K562 (cell line): Measurements from ENCODE around the gene E2F1. TPM values are rescaled to one million over a fixed set of nuclear protein-coding genes. Genes with fewer than 3 reads are reported as not detected.

Source experiments
- CC2D1A ChIP-seq: fragments of 450-650 bp; IDR thresholded peaks from 2 replicates; pipeline ENCODE4 v1.6.1; 2017; ENCODE audit warnings: mild to moderate bottlenecking
- CREB1 ChIP-seq, 2 experiments: sonication (generic) in 1 of 2; formaldehyde crosslinking in 1 of 2; IDR thresholded peaks; 2 replicates each; pipeline versions ENCODE4 v1.6.1 to v1.8.0; 2012 to 2022; ENCODE audit warnings: inconsistent platforms in 1 of 2, mild to moderate bottlenecking in 1 of 2, missing genetic modification reagents in 1 of 2, moderate library complexity in 1 of 2
- ELF2 ChIP-seq: fragments of 250-450 bp; sonication (Bioruptor Pico); IDR thresholded peaks from 2 replicates; pipeline ENCODE4 v1.5.0; 2021; ENCODE audit warnings: mild to moderate bottlenecking
- KDM2B ChIP-seq: fragments of 250-450 bp; sonication (Bioruptor Pico); IDR thresholded peaks from 2 replicates; pipeline ENCODE4 v1.8.0; 2021; ENCODE audit warnings: mild to moderate bottlenecking, moderate library complexity
- MAZ ChIP-seq, 2 experiments: fragments of 450-650 bp in 1 of 2; sonication (generic) in 1 of 2; formaldehyde crosslinking; IDR thresholded peaks in 1 of 2; conservative IDR thresholded peaks in 1 of 2; 2 replicates each; pipeline versions ENCODE4 v1.4.0 to v1.5.0; 2020; ENCODE audit warnings: mild to moderate bottlenecking in 1 of 2, missing genetic modification reagents in 1 of 2
- MED1 ChIP-seq: sonication (generic); formaldehyde crosslinking; IDR thresholded peaks from 2 replicates; pipeline ENCODE4 v1.8.1; 2023; ENCODE audit warnings: missing genetic modification reagents, borderline replicate concordance
- NFRKB ChIP-seq: fragments of 450-650 bp; IDR thresholded peaks from 2 replicates; pipeline ENCODE4 v1.6.1; 2016; ENCODE audit warnings: low read depth
- POLR2G ChIP-seq: fragments of 200-400 bp; formaldehyde crosslinking; IDR thresholded peaks from 2 replicates; pipeline ENCODE4 v1.6.1; 2017; ENCODE audit warnings: low read depth, mild to moderate bottlenecking, antibody characterized with exemption, low read length, moderate library complexity
- RB1 ChIP-seq: fragments of 450-650 bp; IDR thresholded peaks from 2 replicates; pipeline ENCODE4 v1.6.1; 2017; ENCODE audit warnings: low read depth, mild to moderate bottlenecking
- SREBF2 ChIP-seq: sonication (generic); formaldehyde crosslinking; IDR thresholded peaks from 2 replicates; pipeline ENCODE4 v1.4.0; 2020; ENCODE audit warnings: mild to moderate bottlenecking, missing genetic modification reagents
- TBL1XR1 ChIP-seq, 2 experiments: IDR thresholded peaks; 2 replicates each; pipeline ENCODE4 v1.6.1; 2012; ENCODE audit warnings: improper control_type of control experiment in 2 of 2, low read length in 2 of 2, mild to moderate bottlenecking in 1 of 2
- YBX1 ChIP-seq: fragments of 450-650 bp; IDR thresholded peaks from 2 replicates; pipeline ENCODE4 v1.7.1; 2016; ENCODE audit warnings: mild to moderate bottlenecking
- ZNF134 ChIP-seq: fragments of 250-450 bp; sonication (Bioruptor Pico); conservative IDR thresholded peaks from 2 replicates; pipeline ENCODE4 v1.4.0; 2020
- ZNF695 ChIP-seq: fragments of 450-650 bp; formaldehyde crosslinking; IDR thresholded peaks from 2 replicates; pipeline ENCODE4 v1.4.0; 2020; ENCODE audit warnings: mild to moderate bottlenecking, moderate library complexity
- ZNF696 ChIP-seq: fragments of 250-450 bp; sonication (Bioruptor Pico); conservative IDR thresholded peaks from 2 replicates; pipeline ENCODE4 v1.4.0; 2020; ENCODE audit warnings: mild to moderate bottlenecking, moderate library complexity
- polyA plus RNA-seq, 8 experiments: library from polyadenylated mRNA; depleted of rRNA in 4 of 8; stranded (reverse) in 5 of 8; unstranded in 3 of 8; fragments of >200 nt; fragmentation: Nextera tagmentation in 2 of 8; fragmentation: Illumina TruSeq in 1 of 8; extraction: Ambion mirVana in 2 of 8; extraction: Trizol in 1 of 8; gene quantifications; 2 replicates each; pipeline versions ENCODE4 v1.2.1 to v1.2.3, GENCODE V29; 2011 to 2014; ENCODE audit warnings: inconsistent platforms in 1 of 8, missing spikeins in 1 of 8
- total RNA-seq, 7 experiments: library from RNA; depleted of rRNA in 6 of 7; stranded (reverse); fragments of >200 nt in 6 of 7; fragmentation: Illumina TruSeq in 2 of 7; extraction: Trizol in 2 of 7; gene quantifications; 2 replicates each; pipeline versions ENCODE4 v1.2.1 to v1.2.3, GENCODE V29; 2011 to 2021; ENCODE audit warnings: low replicate concordance in 1 of 7
- TF ChIP-seq, protein P1 (sequence below): fragments of 450-650 bp; IDR thresholded peaks from 2 replicates; pipeline ENCODE4 v1.6.1; 2017; ENCODE audit warnings: antibody characterized with exemption
- TF ChIP-seq, protein P2 (sequence below): fragments of 250-450 bp; sonication (Bioruptor Pico); IDR thresholded peaks from 2 replicates; pipeline ENCODE4 v1.4.0; 2020
- TF ChIP-seq, protein P3 (sequence below), 2 experiments: fragments of 450-650 bp; IDR thresholded peaks; 2 replicates each; pipeline ENCODE4 v1.6.1; 2016

The E2F1 gene
- total and polyA plus RNA-seq, 9 of the 15 experiments (the other 6 are each of a cell fraction or from before 2014, with no cell fraction given), result 0.14 to 30.6 (median 13.1) TPM

DNA sequence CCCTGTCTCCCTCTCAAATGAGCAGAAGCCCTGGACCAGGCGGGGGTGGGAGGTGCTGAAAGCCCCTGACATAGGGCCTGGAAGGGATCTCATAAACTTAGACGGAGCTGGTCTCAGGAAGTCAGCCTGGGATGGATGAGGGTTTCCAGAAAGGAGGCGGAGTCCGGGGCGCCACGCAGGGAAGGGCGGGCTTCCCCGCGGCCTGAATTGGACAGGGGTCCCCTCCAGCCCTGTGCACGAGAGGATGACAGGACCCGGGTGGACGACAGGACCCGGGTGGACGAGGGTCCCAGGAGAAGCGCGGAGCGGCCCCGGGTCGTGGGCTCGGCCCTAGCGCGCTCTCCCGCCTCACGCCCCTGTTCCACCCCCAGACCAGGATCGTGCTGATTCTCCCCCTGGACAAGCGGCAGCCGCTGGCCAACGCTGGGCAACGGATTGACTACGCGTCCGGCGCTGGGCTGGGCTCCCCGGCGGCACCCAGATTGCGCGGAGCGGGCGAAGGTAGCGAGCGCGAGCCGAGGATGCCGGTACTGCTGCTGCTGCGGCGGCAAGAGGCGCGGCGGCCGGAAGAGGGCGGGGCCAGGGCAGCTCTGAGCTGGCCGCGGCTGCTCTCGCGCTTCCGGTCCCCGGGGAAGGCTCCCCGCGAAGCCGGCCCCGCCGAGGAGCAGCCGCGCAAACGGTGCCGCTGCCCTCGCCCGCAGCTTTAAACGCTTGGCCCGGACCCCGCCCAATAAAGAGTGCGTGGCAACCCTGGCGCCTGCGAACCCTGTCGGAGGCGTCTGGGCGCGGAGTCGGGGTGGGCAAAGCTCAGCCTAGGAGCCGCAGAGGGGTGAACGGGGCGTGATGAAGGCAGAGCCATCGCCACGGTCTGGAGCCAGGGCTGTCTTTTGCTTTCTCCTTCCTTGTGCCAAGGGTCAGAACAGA lies 22.8 kb downstream of the E2F1 start (continued):
- TF ChIP-seq, protein P1, sequence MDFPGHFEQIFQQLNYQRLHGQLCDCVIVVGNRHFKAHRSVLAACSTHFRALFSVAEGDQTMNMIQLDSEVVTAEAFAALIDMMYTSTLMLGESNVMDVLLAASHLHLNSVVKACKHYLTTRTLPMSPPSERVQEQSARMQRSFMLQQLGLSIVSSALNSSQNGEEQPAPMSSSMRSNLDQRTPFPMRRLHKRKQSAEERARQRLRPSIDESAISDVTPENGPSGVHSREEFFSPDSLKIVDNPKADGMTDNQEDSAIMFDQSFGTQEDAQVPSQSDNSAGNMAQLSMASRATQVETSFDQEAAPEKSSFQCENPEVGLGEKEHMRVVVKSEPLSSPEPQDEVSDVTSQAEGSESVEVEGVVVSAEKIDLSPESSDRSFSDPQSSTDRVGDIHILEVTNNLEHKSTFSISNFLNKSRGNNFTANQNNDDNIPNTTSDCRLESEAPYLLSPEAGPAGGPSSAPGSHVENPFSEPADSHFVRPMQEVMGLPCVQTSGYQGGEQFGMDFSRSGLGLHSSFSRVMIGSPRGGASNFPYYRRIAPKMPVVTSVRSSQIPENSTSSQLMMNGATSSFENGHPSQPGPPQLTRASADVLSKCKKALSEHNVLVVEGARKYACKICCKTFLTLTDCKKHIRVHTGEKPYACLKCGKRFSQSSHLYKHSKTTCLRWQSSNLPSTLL, result no peak
- no peak; the same call in 1 of the 2 replicates for TF ChIP-seq KDM2B (CRISPR knock-in tag)
- TF ChIP-seq ZNF134 (CRISPR knock-in tag), result no peak
- TF ChIP-seq RB1, result peak; percentile 78
- TF ChIP-seq ZNF695 (CRISPR knock-in tag), result 0 out of 2 replicates have a peak, but pooled peaks have one; percentile 76
- no peak for TF ChIP-seq YBX1
- TF ChIP-seq, protein P2, sequence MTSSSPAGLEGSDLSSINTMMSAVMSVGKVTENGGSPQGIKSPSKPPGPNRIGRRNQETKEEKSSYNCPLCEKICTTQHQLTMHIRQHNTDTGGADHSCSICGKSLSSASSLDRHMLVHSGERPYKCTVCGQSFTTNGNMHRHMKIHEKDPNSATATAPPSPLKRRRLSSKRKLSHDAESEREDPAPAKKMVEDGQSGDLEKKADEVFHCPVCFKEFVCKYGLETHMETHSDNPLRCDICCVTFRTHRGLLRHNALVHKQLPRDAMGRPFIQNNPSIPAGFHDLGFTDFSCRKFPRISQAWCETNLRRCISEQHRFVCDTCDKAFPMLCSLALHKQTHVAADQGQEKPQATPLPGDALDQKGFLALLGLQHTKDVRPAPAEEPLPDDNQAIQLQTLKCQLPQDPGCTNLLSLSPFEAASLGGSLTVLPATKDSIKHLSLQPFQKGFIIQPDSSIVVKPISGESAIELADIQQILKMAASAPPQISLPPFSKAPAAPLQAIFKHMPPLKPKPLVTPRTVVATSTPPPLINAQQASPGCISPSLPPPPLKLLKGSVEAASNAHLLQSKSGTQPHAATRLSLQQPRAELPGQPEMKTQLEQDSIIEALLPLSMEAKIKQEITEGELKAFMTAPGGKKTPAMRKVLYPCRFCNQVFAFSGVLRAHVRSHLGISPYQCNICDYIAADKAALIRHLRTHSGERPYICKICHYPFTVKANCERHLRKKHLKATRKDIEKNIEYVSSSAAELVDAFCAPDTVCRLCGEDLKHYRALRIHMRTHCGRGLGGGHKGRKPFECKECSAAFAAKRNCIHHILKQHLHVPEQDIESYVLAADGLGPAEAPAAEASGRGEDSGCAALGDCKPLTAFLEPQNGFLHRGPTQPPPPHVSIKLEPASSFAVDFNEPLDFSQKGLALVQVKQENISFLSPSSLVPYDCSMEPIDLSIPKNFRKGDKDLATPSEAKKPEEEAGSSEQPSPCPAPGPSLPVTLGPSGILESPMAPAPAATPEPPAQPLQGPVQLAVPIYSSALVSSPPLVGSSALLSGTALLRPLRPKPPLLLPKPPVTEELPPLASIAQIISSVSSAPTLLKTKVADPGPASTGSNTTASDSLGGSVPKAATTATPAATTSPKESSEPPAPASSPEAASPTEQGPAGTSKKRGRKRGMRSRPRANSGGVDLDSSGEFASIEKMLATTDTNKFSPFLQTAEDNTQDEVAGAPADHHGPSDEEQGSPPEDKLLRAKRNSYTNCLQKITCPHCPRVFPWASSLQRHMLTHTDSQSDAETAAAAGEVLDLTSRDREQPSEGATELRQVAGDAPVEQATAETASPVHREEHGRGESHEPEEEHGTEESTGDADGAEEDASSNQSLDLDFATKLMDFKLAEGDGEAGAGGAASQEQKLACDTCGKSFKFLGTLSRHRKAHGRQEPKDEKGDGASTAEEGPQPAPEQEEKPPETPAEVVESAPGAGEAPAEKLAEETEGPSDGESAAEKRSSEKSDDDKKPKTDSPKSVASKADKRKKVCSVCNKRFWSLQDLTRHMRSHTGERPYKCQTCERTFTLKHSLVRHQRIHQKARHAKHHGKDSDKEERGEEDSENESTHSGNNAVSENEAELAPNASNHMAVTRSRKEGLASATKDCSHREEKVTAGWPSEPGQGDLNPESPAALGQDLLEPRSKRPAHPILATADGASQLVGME (CRISPR knock-in tag), result 0 out of 2 replicates have a peak, but pooled peaks have one; percentile 48
- TF ChIP-seq CREB1 (IDR thresholded peaks at IDR 0.05), result no peak; the same call in 1 of the 2 replicates
- TF ChIP-seq CREB1 (CRISPR knock-in tag; IDR thresholded peaks at IDR 0.05), result peak; percentile 19; the same call in 1 of the 2 replicates
- TF ChIP-seq MED1 (CRISPR knock-in tag), result no peak
- peak in 1 of 2 experiments; percentile 85; a peak in 2 of 4 replicates for TF ChIP-seq MAZ (CRISPR knock-in tag; conservative IDR thresholded peaks at IDR 0.05 in 1 of 2, IDR thresholded peaks at IDR 0.05 in 1 of 2)
- TF ChIP-seq POLR2G, result peak; percentile 96
- TF ChIP-seq CC2D1A, result no peak
- no peak for TF ChIP-seq TBL1XR1 (IDR thresholded peaks at IDR 0.05; ENCODE audit: low read length in 2 of 2)
- no peak for TF ChIP-seq NFRKB
- no peak for TF ChIP-seq SREBF2 (CRISPR knock-in tag)
- TF ChIP-seq ELF2 (CRISPR knock-in tag), result peak; percentile 68; the same call in 1 of the 2 replicates
- no peak for TF ChIP-seq ZNF696 (CRISPR knock-in tag)
- TF ChIP-seq, protein P3, sequence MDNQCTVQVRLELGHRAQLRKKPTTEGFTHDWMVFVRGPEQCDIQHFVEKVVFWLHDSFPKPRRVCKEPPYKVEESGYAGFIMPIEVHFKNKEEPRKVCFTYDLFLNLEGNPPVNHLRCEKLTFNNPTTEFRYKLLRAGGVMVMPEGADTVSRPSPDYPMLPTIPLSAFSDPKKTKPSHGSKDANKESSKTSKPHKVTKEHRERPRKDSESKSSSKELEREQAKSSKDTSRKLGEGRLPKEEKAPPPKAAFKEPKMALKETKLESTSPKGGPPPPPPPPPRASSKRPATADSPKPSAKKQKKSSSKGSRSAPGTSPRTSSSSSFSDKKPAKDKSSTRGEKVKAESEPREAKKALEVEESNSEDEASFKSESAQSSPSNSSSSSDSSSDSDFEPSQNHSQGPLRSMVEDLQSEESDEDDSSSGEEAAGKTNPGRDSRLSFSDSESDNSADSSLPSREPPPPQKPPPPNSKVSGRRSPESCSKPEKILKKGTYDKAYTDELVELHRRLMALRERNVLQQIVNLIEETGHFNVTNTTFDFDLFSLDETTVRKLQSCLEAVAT (IDR thresholded peaks at IDR 0.05), result no peak
